ENCODE measurements around the gene SCFD1.
"Not testable (repeated sequence)": the region's sequence is repeated elsewhere in the genome, so short reads cannot be mapped to it uniquely, and the experiment has no call there.

DNA sequence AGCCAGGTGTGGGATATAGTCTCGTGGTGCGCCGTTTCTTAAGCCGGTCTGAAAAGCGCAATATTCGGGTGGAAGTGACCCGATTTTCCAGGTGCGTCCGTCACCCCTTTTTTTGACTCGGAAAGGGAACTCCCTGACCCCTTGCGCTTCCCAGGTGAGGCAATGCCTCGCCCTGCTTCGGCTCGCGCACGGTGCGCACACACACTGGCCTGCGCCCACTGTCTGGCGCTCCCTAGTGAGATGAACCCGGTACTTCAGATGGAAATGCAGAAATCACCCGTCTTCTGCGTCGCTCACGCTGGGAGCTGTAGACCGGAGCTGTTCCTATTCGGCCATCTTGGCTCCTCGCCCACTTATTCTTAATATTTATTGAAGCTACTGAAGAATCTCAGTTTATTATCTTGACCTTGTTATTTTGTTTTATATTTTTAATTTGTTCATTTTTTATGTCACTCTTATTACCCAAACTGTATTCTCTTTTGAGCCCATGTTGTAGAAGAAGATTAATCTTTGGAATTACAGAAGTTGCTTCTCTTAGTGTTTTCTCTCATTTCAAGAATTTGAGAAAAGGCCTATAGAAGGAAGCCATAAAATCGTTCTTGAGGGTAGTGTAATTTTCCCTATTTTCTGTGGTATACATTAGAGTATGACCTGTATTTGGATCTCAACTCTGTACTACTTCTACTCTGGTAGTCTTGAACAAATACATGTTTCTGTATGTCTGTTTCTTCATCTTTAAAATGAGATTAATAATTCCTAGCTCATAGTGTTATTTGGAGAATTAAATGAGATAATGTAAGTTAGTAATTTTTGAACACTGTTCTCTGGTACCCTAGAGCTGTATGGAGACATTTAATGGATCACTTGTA lies 68.6 kb downstream of the SCFD1 start:
- TF ChIP-seq, protein P1, sequence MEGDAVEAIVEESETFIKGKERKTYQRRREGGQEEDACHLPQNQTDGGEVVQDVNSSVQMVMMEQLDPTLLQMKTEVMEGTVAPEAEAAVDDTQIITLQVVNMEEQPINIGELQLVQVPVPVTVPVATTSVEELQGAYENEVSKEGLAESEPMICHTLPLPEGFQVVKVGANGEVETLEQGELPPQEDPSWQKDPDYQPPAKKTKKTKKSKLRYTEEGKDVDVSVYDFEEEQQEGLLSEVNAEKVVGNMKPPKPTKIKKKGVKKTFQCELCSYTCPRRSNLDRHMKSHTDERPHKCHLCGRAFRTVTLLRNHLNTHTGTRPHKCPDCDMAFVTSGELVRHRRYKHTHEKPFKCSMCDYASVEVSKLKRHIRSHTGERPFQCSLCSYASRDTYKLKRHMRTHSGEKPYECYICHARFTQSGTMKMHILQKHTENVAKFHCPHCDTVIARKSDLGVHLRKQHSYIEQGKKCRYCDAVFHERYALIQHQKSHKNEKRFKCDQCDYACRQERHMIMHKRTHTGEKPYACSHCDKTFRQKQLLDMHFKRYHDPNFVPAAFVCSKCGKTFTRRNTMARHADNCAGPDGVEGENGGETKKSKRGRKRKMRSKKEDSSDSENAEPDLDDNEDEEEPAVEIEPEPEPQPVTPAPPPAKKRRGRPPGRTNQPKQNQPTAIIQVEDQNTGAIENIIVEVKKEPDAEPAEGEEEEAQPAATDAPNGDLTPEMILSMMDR (IDR thresholded peaks at IDR 0.05; ENCODE audit: insufficient read depth, low read length, poor library complexity, severe bottlenecking), result not testable (repeated sequence)
- not testable (repeated sequence) for TF ChIP-seq EZH2phosphoT487 (conservative IDR thresholded peaks at IDR 0.05; ENCODE audit: low read length)
